Measurements from ENCODE around the gene HMGCL. TPM values are rescaled to one million over a fixed set of nuclear protein-coding genes. Genes with fewer than 3 reads are reported as not detected.
"Not testable (repeated sequence)": the region's sequence is repeated elsewhere in the genome, so short reads cannot be mapped to it uniquely, and the experiment has no call there.

HMGCL gene
- total RNA-seq, result 40.6 TPM

DNA sequence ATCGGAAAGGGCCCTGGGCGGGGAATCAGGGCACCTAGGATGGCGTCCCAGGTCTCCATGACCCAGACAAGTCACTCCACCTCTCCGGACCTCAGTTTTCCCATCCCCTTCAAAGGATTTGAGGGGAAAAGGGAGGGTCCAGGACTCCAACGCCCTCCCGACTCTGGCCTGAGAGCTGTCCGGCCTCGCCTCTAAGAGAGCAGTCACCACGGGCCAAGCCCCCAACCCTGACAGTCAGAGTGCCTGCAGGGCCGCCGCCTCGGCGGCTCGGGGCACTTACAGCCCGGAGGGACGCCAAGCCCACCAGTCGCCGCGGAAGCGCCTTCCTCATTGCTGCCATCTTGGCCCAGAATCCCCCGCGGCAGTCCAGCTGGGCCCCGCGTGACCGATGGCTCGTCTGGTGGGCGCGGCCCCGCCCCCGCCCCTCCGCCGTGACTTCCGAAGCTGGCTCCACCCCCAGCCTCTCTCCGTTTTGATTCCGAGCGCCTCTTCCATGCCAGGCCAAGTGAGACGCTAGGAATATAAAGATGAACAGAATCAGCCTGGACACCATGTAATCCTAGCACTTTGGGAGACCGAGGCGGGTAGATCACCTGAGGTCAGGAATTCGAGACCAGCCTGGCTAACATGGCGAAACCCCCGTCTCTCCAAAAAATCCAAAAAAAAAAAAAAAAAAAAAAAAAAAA, at the start of gene HMGCL:
HMGCL (minus strand) TSS at position 354 of the 686 bp plus-strand sequence; CDS start at position 340, 14 bp downstream.
- DNase-seq, result peak; percentile 97

DNA sequence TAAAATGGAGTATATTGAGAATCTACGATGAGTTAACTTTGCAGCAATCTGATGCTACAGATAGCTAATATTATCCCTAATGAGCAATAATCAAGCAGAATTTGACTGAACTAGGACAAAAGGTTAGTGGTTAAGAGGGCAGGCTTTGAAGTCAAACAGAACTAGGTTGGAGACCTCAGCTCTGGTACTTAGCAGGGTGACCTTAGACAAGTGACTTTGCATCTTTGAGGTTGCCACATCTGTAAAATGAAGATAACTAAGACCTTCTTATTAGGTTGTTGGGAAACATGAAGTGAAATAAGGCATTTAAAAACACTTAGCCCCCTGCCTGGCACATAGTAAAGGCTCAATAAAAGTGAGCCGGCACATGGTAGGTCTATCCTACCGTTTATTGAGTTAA, 47.2 kb upstream of the HMGCL start:
- DNase-seq, result no peak

DNA sequence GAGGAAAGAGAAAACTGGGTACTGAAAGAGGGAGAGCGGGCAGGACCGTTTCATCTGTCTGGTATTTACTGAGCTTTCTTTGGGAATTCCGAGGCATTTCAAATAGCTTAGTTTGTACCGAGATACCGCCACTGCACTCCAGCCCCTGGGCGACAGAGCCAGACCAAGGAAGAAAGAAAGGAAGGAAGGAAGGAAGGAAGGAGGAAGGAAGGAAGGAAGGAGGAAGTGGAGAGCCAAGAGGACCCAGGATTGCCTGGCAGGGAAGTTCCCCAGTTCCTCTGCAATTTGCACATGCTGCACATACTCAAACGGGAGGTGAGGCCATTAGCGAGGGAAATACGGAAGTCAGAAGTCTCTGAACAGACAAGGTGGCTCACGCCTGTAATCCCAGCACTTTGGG, 43.8 kb upstream of the HMGCL start:
- no peak for DNase-seq

DNA sequence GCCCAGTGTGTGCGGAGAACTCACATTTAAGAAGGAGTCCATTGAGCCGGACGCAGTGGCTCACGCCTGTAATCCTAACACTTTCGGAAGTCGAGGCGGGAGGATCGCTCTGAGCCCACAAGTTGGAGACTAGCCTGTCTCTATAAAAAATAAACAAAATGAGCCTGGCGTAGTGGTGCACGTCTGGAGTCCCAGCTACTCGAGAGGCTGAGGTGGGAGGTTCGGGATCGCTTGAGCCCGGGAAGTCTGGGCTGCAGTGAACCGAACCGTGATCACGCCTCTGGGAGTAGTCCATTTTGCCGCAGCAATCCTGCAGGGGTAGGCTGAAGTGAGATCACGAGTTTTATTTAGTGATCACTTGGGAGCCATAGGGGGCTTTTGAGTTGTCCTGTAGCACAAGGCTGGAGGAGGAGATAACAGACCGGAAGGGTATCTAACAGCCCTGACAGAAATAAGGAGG, 43.4 kb upstream of the HMGCL start:
- DNase-seq, result no peak

DNA sequence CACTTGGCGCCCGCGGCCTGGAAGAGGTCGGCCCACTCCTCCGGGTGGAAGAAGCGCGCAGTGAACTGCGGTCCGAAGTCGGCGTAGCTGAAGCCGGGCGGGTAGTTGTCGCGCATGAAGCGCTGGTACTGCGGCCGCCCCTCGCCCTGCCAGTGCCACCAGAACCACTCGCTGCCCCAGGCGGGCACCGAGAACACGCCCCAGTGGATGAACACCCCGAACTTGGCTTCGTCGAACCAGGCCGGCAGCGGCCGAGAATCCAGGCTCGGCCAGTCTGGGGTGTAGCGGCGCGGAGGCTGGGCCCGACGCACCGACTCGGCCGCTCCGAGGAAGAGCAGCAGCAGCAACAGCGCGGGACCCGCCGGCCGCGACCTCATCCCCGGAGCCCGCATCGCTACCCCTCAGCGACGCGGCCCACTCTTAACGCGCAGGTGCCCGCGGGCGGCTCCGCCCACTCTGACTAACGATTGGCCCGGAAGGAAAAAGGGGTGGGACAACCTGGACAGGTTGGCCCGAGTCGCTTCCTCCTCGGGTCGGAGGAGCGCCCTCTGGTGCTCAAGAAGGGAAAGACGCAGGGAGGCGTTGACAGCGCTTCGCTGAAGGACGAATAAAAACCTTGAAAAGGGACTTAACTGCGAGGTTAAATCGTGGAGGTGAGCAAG, 42.8 kb upstream of the HMGCL start, which contains the start of gene FUCA1:
FUCA1 (minus strand) TSS at position 396 of the 662 bp plus-strand sequence; CDS start at position 392, 4 bp downstream.
- DNase-seq, result peak; percentile 97

DNA sequence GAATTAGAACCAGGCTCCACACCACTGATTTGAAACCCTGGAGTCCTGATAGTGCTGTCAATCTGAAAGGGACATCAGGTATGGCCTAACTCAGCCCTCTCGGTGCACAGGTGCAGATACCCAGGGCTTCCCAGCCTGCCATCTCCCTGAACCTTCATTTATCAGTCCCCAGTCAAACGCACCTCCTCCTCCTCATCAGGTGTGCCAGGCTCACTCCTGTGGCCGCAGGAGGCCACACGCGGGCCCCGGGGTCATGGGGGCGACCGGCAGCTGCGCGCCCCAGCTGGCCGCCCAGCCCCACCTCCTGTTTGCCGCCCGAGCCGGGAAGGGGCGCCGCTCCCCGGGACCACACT, 42.3 kb upstream of the HMGCL start:
- no peak for DNase-seq

DNA sequence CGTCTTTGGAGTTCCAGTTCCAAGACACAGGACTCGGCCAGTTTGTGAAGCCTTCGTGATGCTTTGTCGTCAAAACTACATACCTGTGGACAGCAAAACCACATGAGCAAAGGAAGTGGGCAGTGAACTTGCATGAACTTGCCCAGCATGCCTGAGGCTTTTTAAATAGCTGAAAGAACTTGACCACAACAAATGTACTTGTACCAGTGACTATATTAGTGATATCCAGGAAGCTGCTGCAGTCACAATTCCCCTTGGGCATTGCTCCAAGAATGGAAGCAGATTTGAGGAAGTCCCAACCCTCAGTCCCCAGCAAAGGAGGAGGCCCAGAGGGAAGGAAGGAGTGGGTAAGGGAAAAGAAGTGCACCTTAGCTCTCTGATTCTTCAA, 40.3 kb upstream of the HMGCL start:
- DNase-seq, result peak; percentile 24

DNA sequence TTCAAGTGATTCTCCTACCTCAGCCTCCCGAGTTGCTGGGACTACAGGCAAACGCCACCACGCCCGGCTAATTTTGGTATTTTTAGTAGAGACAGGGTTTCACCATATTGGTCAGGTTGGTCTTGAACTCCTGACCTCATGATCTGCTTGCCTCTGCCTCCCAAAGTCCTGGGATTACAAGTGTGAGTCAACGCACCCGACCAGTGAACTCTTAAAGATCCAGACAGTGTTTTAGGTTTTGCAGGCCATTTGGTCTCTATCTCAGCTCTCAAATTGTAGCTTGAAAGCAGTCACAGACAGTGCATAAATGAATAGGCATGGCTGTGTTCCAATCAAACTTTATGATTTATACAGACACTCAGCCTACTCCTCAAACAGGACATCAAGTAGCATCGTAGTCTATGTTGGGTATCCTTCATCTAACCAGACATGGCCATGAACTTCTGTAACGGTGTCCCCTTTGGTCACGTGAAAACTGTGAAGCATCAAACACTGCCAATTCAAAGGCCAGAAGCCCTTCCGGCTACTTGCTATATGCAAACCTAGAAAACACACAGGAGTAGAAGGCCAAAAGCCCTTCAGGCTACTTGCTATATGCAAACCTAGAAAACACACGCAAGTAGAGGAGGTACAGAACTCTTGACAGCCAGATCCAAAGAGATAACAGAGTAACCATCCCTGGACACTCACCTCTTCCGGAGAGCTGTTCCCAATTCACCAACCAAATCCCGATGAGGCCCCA, 39.7 kb upstream of the HMGCL start:
- DNase-seq, result no peak

DNA sequence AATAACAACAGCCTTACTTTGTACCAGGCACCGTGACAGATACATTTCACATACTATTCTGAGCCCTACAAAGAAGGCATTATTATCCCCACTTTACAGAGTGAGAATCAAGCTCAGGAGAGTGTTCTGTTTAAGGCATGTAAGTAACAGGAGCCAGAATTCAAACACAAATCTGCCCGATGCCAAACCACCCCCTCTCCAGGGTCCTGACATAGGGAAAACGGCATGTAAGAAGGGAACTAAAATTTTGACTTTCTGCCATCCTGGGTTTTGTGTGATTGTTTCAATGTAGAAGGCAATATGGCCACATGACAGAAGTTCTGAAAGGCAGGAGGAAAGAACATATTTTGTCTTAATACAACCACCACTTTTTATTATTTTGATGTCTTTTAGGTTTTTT, 37.4 kb upstream of the HMGCL start:
- DNase-seq, result no peak

DNA sequence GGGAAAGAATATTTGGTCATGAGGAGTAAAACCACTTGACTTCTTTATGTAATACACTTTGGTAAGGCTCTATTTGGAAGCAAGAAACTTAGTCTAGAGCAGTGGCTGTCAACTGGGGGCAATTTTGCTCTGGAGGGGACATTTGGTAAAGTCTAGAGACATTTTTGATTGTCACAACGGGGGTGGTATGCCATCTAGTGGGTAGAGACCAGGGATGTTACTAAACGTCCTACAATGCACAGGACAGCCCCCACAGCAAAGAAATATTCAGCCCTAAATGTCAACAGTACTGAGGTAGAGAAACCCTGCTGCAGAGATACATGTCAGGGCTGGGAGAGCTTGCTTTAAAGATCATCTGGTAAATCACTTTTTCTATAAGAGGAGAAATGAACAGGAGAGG, 29.3 kb upstream of the HMGCL start:
- DNase-seq, result no peak

DNA sequence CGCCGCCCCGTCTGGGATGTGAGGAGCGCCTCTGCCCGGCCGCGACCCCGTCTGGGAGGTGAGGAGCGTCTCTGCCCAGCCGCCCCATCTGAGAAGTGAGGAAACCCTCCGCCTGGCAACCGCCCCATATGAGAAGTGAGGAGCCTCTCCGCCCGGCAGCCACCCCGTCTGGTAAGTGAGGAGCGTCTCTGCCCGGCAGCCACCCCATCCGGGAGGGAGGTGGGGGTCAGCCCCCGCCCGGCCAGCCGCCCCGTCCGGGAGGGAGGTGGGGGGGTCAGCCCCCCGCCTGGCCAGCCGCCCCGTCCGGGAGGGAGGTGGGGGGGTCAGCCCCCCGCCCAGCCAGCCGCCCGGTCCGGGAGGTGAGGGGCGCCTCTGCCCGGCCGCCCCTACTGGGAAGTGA, 27.9 kb upstream of the HMGCL start:
- not testable (repeated sequence) for DNase-seq

DNA sequence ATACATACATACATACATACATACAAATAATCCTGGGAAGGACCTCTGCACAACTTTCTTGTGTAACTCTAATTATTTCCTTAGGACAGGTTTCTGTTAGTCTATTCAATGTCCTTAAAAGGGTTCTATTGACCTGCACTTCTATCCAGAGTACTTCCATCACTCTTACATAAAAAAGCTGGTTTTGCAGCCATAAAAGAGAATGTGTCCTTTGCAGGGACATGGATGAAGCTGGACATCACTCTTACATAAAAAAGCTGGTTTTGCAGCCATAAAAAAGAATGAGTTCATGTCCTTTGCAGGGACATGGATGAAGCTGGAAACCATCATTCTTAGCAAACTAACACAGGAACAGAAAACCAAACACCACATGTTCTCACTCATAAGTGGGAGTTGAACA, 26.2 kb upstream of the HMGCL start:
- DNase-seq, result not testable (repeated sequence)

DNA sequence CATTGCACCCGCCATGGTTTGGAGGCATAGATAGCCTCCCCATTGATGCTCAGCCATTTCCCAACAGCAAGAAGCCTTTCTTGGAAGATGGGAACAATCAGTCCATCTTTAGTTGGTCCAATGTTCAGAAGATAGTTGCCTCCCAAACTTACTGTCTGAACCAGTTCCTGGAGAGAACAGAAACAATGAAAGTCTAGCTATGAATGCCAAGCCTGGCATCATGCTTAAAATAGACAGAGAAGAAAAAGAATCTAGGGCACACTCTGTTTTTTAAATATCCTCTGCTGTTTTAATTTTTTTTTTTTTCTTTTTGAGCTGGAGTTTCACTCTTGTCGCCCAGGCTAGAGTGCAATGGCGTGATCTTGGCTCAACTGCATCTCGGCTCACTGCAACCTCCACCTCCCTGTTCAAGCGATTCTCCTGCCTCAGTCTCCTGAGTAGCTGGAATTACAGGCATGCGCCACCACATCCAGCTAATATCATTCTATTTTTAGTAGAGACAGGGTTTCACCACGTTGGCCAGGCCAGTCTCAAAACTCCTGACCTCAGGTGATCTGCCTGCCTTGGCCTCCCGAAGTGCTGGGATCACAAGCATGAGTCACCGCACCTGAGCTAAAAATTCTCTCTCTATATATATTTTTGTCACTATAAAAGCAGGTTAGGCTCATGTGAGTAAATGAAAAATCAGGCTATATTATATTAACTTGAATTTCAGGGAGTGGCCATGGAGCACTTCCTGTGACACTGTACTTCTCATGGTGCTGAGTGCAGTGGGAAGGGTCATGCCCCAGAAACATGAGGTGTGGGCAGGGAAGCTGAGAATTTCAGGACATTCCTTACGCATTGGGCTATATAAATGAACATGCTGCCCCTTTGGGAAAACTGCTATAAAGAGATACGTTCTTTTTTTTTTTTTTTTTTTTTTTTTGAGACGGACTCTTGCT, 23.7 kb upstream of the HMGCL start:
- no peak for DNase-seq

DNA sequence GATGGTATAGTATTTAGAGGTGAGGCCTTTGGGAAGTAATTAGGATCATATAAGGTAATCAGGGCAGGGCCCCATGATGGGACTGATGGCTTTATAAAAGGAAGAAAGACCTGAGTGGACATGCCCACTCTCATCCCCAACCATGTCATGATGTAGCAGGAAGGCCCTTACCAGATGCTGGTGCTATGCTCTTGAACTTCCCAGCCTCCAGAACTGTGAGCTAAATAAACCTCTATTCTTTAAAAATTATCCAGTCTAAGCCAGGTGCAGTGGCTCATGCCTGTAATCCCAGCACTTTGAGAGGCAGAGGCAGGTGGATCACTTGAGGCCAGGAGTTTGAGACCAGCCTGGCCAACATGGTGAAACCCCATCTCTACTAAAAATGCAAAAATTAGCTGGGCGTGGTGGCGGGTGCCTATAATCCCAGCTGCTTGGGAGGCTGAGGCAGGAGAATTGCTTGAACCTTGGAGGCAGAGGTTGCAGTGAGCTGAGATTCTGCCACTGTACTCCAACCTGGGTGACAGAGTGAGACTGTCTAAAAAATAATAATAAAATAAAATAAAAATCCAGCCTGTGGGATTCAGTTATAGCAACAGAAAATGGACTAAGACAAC, 22.4 kb upstream of the HMGCL start:
- not testable (repeated sequence) for DNase-seq

DNA sequence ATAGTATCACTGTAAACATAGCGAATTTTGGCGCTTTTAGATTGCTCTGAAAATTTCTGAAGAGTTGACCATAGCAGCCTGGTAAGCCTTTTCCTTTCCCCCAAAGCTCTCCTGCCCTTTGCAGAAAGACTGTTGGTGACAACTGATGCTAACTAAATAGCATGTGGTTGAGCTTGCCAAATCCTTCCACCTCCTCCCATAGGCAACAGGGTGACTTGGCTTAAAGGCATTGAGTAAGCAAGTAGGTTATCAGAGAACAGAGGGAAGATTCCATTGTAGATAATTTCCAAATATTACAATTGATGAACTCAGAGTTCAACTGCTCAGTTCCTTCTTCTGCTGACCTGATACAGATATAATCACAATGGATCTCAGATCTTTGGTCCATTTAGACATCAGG, 19.9 kb upstream of the HMGCL start:
- no peak for DNase-seq

DNA sequence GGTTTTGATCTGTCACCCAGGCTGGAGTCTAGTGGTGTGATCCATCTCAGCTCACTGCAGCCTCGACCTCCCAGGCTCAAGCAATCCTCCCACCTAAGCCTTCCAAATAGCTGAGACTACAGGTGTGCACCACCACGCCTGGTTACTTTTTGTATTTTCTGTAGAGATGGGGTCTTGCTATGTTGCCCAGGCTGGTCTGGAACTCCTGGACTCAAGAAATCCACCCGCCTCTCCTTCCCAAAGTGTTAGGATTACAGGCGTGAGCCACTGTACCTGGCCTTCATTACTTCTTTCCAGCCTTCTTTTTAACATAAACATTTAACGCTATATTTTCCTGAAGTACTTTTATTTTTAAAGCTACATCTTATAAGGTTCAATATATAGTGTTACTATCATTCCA, 18.4 kb upstream of the HMGCL start:
- DNase-seq, result no peak

DNA sequence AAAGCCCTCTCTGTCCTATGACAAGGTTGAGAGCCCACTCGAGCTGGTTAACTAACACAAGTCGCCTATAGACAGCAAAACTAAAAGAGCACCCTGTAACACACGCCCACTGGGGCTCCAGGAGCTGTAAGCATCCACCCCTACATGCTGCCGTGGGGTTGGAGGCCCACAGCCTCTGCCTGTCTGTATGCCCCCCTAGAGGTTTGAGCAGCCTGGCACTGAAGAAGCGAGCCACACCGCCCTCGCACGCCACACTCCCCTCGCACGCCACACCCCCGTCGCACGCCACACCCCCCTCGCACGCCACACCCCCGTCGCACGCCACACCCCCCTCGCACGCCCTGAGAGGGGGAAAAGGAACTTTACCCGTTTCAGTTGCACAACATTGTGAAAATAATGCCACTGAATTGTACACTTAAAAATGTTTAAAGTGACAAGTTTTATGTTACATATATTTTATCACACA, 13.2 kb upstream of the HMGCL start:
- peak; percentile 62 for DNase-seq

DNA sequence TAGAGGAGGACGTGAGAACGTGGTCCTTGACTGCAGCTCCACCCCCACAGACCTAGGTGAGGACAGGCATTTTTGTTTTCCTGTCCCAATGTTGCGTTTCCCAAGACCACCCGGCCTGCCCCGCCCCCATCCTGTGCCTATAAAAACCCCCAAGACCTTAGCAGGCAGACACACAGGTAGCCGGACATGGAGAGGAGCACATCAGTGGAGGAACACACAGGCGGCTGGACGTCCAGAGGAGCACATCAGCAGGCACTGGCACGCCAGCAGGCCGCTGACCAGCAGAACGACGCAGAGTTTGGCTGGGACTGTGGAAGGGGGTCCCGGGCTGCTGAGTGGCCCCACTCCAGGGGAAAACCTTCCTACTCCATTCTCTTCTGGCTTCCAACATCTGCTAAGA, 12.7 kb upstream of the HMGCL start:
- no peak for DNase-seq

DNA sequence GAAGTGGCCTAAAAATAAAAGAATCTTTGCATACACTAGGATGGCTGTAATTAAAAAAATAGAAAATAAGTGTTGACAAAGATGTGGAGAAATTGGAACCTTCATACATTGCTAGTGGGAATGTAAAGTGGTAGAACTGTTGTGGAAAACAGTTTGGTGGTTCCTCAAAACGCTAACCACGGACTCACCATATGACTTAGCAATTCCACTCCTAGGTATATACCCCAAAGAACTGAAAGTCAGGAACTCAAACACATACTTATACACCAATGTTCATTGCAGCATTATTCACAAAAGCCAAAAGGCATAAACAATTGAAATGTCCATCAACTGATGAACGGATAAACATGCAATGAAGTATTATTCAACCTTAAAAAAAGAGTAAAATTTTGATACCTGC, 10.8 kb upstream of the HMGCL start:
- DNase-seq, result no peak

DNA sequence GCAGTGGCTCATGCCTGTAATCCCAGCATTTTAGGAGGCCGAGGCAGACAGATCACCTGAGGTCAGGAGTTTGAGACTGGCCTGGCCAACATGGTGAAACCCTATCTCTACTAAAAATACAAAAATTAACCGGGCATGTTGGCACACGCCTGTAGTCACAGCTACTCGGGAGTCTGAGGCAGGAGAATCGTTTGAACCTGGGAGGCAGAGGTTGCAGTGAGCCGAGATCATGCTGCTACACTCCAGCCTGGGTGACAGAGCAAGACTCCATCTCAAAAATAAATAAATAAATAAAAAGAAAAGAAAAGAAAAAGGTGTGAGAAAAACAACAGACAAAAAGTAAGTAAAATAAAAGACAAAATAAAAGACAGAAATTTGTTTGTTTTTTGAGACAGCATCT, 8.9 kb upstream of the HMGCL start:
- DNase-seq, result not testable (repeated sequence)

DNA sequence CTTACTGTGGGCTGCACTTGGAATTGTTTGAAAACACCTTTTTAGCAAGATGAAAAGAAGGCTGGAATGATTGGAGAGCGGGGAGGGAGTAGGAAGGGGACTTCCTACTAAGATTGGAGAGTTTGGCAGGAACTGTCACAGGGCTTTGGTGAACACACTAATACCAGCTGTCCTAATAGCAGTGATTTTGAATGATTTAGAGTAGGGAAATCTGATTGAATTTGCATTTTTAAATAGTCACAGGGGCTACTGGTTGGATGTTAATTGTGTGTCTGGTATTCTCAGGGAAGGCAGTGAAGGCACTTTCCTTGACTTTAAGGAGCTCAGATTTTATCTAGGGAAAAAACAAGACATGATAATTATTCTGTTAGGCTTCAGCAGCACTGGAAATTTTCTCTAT, 2.5 kb upstream of the HMGCL start:
- no peak for DNase-seq

DNA sequence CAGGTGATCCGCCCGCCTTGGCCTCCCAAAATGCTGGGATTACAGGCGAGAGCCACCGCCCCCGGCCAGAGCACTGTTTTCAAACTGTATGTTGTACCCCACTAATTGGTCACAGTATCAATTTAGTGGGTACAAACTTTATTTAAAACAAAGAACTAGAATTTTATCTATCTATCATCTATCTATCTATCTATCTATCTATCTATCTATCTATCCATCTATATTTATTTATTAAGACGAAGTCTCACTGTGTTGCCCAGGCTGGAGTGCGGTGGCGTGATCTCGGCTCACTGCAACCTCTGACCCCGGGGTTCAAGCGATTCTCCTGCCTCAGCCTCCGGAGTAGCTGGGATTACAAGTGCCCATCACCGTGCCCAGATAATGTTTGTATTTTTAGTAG, 1.4 kb upstream of the HMGCL start:
- not testable (repeated sequence) for DNase-seq

Data from tongue (tissue), 2 donors.